ENCODE measurements around the gene STMN3. TPM values are rescaled to one million over a fixed set of nuclear protein-coding genes. Genes with fewer than 3 reads are reported as not detected.
A peak's percentile ranks its signal among the peaks of the same experiment; 100 is the strongest.

STMN3 gene
- 22.7 TPM for polyA plus RNA-seq (ENCODE audit: insufficient read length)
- long read RNA-seq, donor 1, transcript STMN3-201 (5 exons, 2,255 nt): major isoform, 8 of 8 reads
- long read RNA-seq, donor 1, partial matches to known transcripts: 0 of 8 reads
- long read RNA-seq, donor 1, other reads (novel, unspliced or antisense): 0 of 8 reads
- long read RNA-seq, donor 2, transcript STMN3-201 (5 exons, 2,255 nt): major isoform, 12 of 12 reads
- long read RNA-seq, donor 2, partial matches to known transcripts: 0 of 12 reads
- long read RNA-seq, donor 2, other reads (novel, unspliced or antisense): 0 of 12 reads
- long read RNA-seq, donor 3, transcript STMN3-201 (5 exons, 2,255 nt): major isoform, 12 of 12 reads
- long read RNA-seq, donor 3, partial matches to known transcripts: 0 of 12 reads
- long read RNA-seq, donor 3, other reads (novel, unspliced or antisense): 0 of 12 reads
- long read RNA-seq, donor 4: 0 reads
- long read RNA-seq, donor 5, transcript STMN3-201 (5 exons, 2,255 nt): major isoform, 19 of 19 reads
- long read RNA-seq, donor 5, partial matches to known transcripts: 0 of 19 reads
- long read RNA-seq, donor 5, other reads (novel, unspliced or antisense): 0 of 19 reads
- long read RNA-seq, donor 6, transcript STMN3-201 (5 exons, 2,255 nt): major isoform, 13 of 18 reads
- long read RNA-seq, donor 6, partial matches to known transcripts: 5 of 18 reads
- long read RNA-seq, donor 6, other reads (novel, unspliced or antisense): 0 of 18 reads
- long read RNA-seq, donor 7, transcript STMN3-201 (5 exons, 2,255 nt): major isoform, 21 of 27 reads
- long read RNA-seq, donor 7, partial matches to known transcripts: 6 of 27 reads
- long read RNA-seq, donor 7, other reads (novel, unspliced or antisense): 0 of 27 reads
- long read RNA-seq, donor 8, transcript STMN3-201 (5 exons, 2,255 nt): major isoform, 5 of 5 reads
- long read RNA-seq, donor 8, partial matches to known transcripts: 0 of 5 reads
- long read RNA-seq, donor 8, other reads (novel, unspliced or antisense): 0 of 5 reads

DNA sequence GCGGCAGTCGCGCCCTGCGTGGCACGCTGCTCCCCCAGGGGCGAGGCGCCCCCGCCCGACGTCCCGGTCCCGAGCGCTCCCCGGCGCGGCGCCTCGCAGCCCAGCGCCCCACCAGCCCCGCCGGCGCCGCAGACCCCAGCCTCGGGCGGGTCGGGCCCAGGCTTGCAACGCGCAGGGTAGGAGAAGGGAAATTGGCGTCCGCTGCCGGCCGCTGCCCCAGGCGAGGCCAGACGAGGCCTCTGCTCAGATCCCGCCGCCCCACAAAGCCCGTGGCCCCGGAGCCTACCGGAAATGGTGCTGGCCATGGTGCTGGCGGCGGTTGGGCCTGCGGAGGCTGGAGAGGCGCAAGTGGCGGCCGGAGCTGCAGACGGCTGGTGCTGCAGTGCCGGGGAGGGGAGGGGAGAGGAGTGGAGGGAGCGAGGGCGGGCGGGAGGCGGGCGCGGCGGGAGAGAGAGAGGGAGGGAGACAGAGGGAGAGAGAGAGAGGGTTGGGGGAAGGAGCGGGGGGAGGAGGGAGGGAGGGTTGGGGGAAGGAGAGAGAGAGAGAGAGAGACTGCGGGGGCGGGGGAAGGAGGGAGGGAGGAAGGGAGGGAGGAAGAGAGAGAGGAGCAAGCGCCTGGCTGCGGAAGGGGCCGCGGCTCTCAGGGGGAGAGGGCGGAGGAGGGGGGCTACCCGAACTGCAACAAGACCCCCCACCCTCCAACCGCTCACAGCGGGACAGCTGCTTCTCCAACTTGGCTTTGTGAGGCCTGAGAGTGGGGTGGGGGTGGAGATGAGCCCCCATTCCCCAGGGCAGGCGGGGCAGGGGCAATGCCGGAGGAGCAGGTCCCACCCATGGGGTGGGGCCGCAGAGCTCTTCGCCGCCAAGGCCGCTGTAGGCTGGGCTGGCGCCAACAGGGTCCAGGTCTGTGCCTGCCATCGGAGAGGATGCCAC, at the start of gene STMN3:
Gene STMN3 (minus strand): TSS at position 384 of the 933 bp plus-strand sequence. CDS start 79 bp downstream, at position 305.
- peak; percentile 91 for DNase-seq

DNA sequence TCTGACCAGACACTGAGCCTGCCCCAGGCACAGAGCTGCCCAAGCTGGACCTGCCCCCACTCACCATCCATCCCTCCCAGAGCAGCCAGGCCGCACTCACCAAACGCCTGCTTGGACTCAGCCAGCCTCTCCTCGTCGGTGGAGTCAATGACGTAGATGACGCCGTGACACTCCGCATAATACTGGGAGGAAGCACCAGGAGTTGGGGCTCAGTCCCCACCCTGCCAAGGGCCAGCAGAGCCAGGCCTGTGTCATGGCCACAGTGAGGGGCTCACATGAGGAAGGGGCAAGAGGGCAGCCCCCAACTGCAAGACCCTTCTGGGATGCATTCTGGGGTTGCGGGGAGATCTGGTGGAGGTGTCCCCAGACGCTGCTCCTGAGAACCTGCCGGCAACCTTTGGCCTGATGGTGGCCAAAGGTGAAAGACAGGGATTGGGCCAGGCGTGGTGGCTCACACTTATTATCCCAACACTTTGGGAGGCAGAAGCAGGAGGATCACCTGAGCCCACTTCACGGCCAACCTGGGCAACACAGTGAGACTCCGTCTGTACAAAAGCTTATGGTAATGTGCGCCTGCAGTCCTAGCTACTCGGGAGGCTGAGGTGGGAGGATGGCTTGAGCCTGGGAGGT, 48.9 kb upstream of the STMN3 start:
- DNase-seq: no peak

DNA sequence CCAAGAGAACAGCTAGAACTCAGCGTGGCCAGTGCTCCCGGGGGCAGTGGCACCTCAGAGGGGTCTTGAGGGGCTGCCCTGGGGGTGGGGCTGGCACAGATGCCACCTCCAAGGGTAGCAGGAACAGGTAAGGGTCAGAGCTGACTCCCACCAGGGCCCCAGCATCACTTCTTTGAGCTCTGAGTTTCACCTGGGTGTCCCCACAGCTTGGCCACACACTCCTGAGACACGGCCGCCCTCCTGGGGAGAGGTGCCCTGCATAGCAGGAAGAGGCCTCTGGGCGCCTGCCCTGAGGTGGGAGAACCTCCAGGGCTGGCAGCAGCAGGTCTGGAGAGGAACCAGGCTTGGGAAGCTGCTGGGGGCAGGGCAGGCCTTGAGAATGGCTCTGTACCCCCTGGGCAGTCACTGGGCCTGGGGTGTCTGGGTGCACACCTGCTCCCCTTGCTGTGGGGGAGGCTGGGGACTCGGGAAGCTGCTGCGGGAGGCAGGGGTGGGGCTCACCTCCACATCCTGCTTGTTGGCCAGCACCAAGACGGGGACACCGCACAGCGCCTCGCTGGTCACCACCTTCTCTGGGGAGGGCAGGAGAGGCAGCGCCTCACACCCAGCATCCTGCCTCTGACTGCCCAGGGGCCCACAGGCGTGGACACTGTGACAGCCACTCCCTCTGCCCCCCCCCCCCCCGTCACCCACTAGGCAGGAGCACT, 48.3 kb upstream of the STMN3 start:
- DNase-seq: no peak

DNA sequence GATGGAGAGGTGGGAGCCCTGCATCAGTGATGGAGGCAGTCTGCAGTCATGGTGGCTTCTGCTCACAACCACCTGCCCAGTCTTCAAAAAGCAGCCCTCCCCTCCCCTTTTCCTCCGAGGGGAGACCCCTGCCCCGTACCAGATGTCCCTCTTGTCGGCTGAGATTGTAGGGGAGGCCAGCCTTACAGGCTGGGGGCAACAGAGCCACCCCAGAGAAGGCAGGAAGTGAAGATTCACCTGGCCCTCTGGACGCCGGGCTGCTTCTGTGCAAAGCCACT, 47.8 kb upstream of the STMN3 start:
- no peak for DNase-seq

DNA sequence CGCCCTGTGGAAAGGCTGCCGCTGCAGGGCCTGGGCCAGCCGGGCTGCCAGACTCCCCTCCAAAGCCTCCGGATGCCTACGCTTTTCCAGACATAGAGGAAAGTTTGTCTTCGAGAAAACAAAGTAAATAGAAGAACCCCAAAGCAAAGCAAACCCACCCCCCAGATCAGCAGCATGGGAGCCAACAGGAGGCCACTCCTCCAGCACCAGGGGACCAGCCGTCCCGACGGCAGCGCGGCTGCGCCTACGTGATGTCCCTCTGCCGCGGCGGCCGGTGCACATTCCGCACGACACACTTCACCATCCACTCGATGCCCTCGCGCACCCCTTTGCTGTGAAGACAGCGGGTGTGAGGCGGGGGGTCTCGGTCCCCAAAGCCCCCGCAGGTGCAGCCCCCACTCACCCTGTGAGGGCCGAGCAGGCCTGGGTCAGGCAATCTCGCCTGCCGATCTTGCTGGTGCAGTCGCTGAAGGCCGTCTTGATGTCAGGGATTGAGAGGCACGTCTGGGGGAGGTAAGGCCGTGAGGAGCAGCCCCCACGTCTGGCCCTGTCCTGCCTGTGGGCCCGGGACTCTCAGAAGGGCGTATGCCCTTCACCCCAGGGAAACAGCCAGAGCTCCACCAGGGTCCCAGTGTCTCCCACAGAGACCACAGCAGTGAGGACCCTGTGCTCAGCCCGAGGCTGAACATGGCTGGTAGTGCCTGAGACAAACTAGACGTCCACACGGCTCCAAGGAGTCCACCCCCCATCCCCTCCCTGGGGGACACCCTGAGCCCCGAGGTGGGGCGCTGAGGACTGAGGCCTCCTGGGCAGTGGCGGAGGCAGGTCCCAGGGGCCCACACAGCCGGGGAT, 47.2 kb upstream of the STMN3 start:
- DNase-seq: no peak

DNA sequence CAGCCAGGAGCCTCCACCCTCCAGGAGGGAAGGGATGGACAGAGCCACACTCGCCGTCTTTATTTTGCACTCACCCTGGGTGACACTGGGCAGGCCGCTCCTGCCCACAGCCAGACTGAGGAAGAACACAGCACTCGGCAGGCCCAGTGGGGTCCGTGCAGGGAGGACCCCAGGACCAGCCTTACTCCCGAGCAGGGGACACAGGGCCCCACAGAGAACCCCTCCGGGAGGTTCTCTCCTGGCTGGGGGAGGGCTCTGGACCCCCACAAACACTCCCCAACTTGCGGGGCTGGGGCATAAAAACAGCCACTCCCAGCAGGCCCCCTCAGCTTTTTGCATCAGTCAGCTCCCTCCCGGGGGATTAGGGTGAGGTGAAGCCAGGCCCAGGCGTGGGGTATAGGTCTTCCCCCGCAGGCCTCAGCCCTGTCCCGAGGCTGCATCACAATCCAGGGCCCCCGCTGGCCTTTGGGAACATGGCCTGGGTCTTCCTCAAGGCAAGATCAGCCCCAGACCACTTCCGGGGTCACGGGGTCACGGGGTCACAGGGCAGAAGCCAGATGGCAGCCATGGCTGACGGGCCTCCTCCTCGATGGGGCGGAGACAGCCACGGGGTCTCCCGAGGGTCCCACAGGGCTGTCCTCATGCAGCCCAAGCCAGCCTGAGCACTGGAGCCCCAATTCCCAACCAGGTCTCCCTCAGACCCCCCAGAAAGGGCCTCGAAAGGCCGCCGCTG, 46.4 kb upstream of the STMN3 start:
- no peak for DNase-seq

DNA sequence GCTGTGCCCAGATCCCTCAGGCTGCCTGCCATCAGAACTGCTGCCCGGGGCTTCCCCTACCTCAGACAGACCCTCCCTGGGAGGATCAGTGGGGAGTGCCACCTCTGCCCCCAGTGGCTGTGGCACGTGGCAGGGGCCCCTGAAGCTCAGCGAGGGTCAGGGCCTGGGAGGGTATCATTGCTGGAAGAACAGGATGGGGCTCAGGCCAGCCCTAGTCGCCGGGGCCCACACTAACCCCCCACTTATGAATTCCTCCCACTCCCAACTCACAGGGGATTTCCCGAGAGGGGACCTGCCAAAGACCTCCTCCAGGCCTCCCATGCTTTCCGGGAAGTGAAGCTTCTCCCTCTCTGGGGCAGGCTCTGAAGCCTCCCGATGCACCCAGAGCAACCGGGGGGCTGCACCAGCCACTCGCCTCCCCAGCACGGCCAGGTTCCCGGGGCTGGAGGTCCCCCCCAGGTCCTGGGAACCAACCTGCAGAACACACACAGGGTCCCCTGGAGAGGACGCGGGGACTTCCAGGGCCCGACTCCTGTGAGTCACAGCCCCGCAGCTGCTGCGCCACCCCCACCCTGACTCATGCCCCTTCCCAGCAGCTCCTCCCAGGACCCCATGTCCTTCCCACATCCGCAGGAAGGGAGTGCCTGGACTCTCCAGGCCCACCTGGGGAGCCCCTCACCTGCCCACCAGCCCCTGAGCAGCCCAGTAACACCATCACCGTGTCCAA, 45.7 kb upstream of the STMN3 start:
- DNase-seq: no peak

DNA sequence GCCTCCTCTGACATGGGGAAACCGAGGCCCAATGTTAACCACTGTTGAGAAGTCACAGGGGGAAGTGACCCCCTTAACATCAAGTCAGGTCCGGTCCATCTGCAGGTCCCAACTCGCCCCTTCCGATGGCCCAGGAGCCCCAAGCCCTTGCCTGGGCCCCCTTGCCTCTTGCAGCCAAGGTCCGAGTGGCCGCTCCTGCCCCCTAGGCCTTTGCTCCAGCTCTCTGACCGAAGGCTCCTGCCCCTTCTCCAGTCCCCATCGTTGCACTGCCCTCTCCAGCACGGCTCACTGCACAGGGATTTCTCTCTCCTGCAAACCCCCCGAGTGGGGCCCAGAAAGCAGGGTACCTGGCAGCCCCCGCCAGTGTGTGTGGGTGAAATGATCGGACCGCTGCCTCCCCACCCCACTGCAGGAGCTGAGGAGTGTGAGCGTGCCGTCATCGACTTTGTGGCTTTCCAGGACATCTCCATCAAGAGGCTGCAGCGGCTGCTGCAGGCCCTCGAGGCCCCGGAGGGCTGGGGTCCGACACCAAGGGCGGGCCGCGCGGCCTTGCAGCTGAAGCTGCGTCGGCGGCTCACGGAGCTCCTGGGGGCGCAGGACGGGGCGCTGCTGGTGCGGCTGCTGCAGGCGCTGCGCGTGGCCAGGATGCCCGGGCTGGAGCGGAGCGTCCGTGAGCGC, 44.8 kb upstream of the STMN3 start:
- DNase-seq: no peak

DNA sequence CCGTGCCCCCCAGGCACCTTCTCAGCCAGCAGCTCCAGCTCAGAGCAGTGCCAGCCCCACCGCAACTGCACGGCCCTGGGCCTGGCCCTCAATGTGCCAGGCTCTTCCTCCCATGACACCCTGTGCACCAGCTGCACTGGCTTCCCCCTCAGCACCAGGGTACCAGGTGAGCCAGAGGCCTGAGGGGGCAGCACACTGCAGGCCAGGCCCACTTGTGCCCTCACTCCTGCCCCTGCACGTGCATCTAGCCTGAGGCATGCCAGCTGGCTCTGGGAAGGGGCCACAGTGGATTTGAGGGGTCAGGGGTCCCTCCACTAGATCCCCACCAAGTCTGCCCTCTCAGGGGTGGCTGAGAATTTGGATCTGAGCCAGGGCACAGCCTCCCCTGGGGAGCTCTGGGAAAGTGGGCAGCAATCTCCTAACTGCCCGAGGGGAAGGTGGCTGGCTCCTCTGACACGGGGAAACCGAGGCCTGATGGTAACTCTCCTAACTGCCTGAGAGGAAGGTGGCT, 44.2 kb upstream of the STMN3 start:
- no peak for DNase-seq

DNA sequence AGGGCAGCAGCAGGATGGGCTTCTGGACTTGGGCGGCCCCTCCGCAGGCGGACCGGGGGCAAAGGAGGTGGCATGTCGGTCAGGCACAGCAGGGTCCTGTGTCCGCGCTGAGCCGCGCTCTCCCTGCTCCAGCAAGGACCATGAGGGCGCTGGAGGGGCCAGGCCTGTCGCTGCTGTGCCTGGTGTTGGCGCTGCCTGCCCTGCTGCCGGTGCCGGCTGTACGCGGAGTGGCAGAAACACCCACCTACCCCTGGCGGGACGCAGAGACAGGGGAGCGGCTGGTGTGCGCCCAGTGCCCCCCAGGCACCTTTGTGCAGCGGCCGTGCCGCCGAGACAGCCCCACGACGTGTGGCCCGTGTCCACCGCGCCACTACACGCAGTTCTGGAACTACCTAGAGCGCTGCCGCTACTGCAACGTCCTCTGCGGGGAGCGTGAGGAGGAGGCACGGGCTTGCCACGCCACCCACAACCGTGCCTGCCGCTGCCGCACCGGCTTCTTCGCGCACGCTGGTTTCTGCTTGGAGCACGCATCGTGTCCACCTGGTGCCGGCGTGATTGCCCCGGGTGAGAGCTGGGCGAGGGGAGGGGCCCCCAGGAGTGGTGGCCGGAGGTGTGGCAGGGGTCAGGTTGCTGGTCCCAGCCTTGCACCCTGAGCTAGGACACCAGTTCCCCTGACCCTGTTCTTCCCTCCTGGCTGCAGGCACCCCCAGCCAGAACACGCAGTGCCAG, 43.6 kb upstream of the STMN3 start, which contains the start of gene TNFRSF6B:
Gene TNFRSF6B (plus strand): TSS at position 25 of the 729 bp plus-strand sequence. CDS start 116 bp downstream, at position 141.
- DNase-seq: no peak

DNA sequence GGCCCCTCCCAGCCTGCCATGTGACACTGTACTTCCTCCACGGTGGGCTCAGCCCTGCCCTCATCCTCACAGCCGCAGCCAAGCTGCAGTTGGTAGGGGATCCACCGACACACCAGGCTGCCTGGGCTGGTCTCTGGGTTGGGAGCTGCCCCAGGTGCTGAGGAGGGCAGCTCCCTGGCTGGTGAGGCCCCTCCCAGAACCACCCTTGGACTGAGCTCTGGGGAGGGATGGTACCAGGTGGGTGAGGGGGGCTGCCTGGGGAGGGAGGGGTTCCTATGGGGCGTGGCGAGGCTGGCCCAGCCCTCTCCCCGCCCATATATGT, 43.0 kb upstream of the STMN3 start:
- DNase-seq: no peak

DNA sequence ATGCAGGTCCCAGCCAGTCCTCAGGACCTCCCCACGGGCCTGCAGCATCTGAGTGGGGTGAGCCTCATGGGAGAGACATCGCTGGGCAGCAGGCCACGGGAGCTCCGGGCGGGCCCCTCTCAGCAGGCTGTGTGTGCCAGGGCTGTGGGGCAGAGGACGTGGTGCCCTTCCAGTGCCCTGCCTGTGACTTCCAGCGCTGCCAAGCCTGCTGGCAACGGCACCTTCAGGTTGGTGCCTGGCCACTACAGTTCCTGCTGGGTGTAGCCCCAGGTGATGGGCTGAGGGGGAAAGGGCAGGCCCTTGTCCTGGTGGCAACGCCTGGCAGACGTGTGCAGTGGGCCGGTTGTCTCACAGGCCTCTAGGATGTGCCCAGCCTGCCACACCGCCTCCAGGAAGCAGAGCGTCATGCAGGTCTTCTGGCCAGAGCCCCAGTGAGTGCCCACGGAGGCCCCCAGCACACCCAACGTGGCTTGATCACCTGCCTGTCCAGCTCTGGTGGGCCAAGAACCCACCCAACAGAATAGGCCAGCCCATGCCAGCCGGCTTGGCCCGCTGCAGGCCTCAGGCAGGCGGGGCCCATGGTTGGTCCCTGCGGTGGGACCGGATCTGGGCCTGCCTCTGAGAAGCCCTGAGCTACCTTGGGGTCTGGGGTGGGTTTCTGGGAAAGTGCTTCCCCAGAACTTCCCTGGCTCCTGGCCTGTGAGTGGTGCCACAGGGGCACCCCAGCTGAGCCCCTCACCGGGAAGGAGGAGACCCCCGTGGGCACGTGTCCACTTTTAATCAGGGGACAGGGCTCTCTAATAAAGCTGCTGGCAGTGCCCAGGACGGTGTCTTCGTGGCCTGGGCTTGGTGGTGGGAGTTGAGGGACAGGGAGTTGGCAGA, 42.4 kb upstream of the STMN3 start:
- no peak for DNase-seq

DNA sequence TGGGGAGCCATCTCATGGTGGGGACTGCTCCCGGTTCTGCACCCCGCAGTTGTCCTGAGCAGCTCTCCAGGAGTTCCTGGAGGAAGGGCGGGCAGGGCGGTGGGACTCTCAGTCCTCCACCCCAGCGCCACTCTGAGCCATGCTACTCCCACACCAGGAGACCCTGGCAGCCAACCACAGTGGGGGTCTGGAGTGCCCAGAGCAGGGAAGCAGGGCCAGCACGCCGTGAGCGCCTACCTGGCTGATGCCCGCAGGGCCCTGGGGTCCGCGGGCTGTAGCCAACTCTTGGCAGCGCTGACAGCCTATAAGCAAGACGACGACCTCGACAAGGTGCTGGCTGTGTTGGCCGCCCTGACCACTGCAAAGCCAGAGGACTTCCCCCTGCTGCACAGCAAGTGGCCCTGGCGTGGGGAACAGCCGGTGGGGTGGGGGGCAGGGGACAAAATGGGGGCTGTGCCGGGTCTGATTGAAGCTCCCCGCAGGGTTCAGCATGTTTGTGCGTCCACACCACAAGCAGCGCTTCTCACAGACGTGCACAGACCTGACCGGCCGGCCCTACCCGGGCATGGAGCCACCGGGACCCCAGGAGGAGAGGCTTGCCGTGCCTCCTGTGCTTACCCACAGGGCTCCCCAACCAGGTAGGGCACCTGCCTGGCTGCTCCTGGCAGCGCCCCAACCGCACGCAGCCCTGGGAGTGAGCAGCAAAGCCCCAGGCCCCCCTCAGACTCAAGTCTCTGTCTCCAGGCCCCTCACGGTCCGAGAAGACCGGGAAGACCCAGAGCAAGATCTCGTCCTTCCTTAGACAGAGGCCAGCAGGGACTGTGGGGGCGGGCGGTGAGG, 41.6 kb upstream of the STMN3 start:
- no peak for DNase-seq

DNA sequence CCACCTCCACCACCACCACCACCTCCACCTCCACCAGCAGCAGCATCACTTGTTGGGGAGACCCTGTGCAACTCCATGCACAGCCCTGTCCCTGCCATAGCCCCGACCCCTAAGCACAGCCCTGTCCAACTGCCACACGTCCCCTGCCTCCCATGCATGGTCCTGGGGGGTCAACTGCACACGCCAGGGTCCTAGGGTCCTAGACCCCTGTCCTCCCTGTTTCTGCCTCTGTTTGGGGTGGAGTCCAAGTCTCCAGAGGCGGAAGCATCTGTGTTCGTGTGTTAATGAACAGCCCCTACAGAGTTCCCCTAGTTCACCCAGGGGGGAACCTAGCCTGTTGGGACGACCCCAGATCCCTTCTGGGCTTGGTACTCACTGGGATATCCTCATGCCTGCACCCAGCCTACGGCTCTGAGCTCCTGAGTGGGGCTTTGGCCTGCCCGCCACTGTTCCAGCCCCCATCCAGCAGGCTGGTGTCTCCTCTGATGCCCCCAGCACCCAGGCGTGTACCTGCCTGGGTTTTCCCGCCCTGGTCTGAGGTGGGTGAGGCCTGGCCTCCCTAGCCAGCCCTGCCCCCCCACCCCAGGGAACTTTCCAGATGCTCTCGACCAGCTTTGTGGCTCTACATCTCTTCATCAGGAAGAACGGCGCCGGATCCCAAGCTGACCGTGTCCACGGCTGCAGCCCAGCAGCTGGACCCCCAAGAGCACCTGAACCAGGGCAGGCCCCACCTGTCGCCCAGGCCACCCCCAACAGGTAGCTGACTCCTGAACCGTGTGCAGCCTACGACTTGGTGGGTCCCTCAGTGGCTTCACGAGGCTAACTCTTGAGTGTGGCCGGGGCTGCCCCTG, 40.7 kb upstream of the STMN3 start:
- no peak for DNase-seq

Measured in left kidney (tissue), 8 donors.